NCI-H748 (cell line): Measurements from ENCODE around the gene LRRC42.
"Not testable (repeated sequence)": the region's sequence is repeated elsewhere in the genome, so short reads cannot be mapped to it uniquely, and the experiment has no call there.

ENCODE experiments used
- DNase-seq: peaks from one replicate; lab custom pipeline; 2025; ENCODE audit not compliant: unreplicated experiment; lab: John Stamatoyannopoulos, UW

LRRC42 gene

DNA sequence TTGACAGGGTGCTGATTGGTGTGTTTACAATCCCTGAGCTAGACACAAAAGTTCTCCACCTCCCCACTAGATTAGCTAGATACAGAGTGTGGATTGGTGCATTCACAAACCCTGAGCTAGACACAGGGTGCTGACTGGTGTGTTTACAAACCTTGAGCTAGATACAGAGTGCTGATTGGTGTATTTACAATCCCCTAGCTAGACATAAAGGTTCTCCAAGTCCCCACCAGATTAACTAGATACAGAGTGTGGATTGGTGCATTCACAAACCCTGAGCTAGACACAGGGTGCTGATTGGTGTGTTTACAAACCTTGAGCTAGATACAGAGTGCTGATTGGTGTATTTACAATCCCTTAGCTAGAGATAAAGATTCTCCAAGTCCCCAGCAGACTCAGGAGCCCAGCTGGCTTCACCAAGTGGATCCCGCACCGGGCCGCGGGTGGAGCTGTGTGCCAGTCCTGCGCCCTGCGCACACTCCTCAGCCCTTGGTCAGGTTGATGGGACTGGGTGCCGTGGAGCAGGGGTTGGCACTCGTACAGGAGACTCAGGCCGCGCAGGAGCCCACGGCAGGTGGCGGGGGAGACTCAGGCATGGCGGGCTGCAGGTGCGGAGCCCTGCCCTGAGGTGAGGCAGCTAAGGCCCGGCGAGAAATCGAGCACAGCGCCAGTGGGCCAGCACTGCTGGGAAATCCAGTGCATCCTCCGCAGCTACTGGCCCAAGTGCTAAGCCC lies 57.8 kb downstream of the LRRC42 start:
- DNase-seq = not testable (repeated sequence)

DNA sequence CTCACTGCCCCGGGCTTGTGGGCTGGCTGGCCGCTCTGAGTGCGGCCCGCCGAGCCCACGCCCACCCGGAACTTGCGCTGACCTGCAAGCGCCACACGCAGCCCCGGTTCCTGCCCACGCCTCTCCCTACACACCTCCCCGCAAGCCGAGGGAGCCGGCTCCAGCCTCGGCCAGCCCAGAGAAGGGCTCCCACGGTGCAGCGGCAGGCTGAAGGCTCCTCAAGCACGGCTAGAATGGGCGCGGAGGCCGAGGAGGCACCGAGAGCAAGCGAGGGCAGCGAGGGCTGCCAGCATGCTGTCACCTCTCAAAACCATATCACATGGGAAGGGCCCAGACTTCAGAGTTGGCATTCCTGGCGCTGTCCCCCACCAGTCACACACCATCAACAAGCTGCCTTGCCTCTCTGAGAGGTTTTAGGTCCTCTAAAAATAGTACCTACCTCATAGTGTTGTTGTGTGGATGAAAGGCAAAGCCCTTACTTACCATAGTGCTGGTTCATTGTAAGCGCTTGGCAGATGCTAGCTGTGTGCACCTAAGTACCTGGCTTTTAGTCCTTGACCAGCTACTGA lies 58.4 kb downstream of the LRRC42 start:
- DNase-seq = no peak

DNA sequence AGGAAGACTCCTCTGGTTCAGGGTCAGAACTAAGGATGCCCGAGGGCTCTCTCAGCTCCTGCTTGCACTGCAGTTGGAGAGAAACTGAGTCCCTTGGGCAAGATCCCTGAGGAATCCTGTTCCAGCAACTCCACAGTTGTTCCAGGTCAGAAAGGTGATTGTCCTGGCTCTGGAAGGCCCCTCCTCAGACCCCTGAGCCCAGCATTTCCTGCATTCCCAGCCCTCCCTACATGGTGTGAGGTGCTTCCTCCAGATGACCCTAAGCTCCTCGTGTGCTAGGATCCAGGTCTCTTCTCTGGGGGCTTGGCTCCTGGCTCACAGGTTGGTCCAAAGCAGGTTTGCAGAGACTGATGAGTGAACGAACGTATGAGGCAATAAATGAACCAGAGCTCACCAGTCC lies 60.4 kb downstream of the LRRC42 start:
- DNase-seq = no peak

DNA sequence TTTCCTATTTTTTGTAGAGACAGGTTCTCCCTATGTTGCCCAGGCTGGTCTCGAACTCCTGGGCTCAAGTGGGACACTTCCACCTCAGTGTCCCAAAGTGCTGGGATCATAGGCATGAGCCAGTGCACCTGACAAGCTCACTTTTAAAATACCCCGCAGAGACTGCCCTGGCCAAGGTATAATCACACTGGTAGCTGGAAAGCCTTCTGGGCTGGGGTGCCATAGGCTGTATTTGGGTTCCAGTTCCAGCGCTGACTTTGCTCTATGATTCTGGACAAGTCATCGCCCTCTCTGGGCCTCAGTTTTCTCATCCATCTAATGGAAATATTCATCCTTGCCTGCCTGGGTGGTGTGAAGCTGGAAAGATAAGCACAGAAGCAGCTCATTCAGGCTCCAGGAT lies 61.5 kb downstream of the LRRC42 start:
- no peak for DNase-seq

DNA sequence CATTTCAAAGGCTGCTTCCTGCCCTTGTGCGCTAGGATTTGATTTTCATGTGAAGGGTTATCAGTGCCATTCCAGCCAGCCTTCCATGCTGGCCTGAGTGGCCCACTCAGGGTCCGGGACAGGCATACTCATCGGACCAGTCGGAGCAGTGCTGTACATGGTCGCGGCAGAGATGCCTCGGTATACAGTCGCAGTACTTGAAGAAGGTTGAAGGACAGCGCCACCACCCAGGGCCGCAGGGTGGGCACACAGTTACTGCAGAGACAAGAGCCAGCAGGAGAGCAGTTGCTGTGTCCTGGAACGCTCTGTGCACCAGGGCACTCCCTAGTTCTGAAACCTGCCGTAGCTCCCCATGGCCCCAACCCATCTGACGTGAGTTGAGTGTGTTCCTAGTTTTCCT lies 62.7 kb downstream of the LRRC42 start:
- DNase-seq = no peak

DNA sequence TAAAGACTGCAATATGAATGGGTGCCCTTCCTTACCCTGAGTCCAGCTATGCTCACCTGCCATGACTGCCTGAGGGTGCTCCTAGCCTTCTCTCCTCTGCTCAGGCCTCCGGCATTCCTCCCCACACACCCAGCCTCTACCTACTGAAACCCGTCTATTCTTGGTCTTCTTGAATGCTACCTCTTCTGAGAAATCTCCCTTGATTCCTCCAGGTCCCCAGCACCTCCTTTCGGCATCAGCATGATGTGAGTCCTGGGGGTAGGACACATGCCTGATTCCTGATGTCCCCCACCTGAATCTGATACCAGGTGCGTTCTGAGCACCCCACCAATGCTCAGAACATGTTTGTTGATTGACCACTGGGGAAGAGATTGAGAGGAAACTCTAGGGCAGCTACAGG lies 63.3 kb downstream of the LRRC42 start:
- no peak for DNase-seq

DNA sequence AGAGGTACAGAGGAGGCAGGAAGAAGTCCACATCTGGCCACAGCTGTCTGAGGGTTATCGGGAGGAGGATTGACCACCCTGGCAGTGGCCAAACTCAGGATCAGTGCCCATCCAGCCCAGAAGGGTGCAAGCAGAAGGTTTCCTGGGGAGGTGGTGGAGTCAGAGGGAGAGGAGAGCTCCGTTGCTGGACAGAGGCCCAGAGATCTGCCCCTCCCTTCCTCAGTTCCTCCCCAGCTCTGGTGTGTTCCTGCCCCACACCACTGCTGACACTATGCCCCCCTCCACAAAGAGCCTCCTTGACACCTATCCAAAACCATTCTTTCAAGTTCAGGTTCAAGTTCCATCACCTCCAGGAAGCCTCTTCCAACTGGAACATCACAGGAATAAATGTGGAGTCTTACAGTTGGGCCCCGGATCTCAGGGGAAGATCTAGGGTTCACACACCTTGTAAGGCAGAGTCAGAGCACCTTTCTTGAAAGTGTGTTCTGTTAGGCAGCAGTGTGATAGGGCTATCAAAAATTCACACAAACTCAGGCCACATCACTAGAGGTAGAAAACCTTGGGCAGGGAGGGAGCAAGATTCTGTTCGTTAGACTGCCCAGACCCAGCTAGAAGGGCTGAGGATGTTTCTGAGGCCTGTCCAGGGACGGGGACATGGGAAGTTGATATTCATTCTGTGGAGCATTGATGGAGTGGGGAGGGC lies 64.4 kb downstream of the LRRC42 start:
- no peak for DNase-seq

DNA sequence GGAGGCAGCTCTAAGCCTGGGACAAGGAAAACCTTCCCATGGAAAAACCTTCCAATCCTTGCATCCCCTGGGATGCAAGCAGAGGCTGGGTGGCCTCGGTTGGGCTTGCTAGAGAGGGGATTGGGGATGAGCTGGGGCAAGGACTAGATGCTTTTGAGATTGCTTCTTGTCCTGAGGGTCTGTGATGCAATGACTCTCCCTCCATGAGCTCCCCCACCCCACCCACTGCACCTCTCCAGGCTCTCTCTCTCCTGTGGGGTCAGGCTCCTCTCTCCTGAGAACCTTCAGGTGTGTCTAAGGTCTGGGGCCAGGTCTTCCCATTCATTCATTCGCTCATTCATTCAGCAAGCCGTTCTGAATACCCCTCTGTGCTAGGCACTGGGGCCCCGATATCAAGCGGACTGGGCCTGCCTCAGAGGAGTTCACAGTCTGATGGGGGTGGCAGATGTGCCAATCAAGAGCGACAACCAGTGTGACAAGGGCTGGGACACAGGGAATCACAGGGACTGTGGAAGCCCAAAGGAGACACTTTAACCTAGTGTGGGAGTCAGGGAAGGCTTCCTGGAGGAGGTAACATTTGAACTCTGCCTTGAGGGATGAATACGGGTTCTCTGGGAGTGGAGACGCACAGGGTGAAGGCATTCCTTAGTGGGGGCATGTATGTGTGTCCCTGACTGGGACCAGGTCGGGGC lies 65.3 kb downstream of the LRRC42 start:
- no peak for DNase-seq

DNA sequence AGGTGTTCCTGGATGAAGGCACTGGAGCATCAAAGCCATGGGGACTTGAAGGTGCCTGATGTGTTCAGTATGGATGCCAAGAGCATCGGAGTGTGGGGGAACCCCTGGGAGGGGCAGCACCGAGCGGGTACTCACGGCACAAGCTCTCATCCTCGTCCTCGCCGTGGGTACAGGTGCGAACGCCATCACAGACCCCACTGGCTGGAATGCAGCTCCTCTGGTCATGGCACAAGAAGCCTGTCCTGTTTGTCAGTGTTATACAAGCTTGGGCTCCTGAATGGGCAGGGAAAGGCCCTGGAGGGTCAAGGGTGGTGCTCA lies 65.8 kb downstream of the LRRC42 start:
- no peak for DNase-seq

DNA sequence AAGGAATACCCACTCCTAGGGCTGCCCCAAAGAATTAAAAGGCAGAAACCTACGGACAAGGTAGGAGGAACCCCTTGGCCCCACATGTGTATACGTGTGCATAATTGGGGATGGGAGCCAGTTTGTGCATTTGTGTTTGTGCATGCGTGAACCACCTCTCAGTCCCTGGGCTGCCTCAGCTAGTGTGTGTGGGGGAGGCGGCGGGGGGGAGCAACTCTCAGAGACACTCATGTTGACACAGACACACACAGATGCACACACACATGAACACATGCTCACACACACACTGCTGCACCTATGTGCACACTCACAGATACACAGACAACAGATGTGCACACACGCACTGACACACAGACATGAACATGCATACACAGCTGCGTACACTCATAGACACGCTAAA lies 66.7 kb downstream of the LRRC42 start:
- DNase-seq = no peak

DNA sequence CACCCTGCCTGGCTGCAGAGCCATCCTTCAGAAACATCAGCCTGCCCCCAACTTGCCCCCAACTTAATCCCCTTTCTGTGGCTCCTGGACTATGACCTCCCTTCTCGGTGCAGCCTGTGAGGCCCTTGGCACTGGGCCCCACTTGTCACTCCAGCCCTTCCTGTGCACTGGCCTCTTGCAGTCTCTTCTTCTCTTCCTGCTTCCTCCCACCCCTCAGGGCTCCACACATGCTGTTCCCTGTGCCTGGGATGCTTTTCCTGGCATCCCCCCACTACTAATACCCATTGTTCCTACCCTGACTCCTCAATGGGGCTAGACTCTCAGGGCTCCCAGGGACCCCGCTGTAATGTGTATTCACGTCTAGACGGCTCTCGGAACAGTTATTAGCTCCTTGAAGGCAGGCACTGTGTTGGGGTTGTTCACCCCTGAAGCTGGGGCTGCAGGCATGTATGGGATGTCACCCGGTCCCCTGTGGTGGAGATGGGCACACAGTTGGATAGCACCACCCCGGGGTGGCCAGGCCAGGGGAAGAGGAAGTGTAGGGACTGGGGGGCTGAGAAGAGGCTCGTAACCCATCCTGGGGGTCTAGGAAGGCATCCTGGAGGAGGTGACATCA lies 67.4 kb downstream of the LRRC42 start:
- DNase-seq = no peak

DNA sequence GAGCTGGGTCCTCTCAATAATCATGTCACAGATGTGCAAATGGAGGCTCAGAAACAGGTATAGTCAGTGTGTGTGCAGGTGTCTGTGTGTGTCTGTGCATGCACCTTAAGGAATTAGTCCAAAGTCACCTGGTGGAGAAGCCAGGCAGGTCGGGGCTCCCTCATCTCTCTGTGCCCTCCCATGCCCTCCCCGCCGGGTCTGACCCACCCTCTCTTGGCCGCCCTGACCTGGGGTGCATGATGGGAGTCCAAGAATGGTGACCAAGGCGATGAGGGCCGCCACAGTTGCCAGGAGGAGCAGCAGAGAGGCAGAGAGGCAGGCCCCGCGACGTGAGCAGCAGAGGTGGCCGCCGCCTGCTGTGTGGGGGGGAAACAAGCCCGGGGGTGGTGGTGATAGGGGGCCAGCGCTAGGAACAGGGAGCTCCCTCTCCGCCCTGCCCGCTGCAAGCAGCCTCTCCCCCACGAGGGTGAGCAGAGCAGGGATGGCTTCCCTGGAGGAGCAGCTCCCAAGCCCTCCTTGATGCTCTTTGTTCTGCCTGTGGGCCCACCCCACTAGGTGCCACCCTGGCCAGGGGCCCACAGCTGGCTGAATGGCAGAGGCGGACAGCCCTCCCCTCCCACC lies 68.0 kb downstream of the LRRC42 start:
- no peak for DNase-seq

DNA sequence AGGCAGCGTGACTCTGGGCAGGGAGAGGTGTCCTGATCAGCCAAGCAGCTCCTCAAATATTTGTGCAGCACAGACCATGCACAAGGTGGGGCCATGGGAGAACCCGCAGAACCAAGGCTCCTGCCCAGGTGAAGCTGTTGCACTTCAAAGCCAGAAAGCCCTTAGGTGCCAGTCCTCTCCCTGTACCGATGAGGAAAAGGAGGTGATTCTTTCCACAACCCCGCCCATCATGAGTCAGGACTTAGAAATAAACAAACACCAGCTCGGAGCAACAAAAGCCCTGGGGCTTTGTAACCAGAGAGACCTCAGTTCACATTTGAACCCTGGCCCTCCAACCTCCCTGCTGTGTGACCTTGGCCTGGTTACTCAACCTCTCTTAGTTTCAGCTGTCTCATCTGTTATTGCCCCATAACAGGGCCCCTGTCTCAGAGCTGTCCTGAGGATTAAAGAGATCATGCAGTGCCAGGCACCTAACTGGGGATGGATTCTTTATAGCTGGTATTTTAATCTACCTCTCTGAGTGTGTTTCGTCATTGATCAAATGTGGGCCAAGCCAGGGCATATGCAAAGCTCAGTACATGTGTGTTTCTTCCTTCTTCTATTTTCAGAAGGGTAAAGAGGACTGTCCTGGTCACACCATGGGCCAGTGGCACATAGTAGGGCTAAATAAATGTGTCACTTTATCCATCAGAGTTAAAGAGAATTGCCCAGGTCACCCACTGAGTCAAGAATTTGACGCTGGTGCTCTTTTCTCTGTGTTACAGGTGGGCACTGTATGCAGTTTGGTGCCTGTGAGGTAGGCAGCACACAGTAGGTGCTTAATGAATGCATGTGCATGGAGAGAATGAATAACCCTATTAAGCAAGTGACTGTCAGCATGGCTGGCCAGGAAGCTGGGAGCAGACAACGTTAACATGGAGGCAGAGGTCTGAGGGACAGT lies 70.5 kb downstream of the LRRC42 start:
- peak; percentile 73 for DNase-seq
